Kidney (tissue), 14 donors: ENCODE measurements around the gene TNPO1. TPM values are rescaled to one million over a fixed set of nuclear protein-coding genes. Genes with fewer than 3 reads are reported as not detected.
A peak's percentile ranks its signal among the peaks of the same experiment; 100 is the strongest.

Source experiments
- DNase-seq, 5 donors: peaks; one replicate each; pipeline ENCODE4 v3.0.0-alpha.2; 2013 to 2020
- FAIRE-seq: peaks from 2 replicates; lab custom pipeline; 2012; peaks lifted over from hg19 to GRCh38; lab: Jason Lieb, UNC
- H3K27ac ChIP-seq, 2 donors: one replicate each; pipeline ENCODE4 v1.7.0; 2013; ENCODE audit warnings: low read depth in 2 of 2, low read length in 2 of 2, inconsistent platforms in 1 of 2
- H3K27me3 ChIP-seq: one replicate; pipeline ENCODE4 v1.7.1; 2013; ENCODE audit warnings: low read length, inconsistent platforms; ENCODE audit not compliant: control insufficient read depth, insufficient read depth
- H3K36me3 ChIP-seq, 3 donors: one replicate each; pipeline versions ENCODE4 v1.7.0 to v1.7.1; 2013; ENCODE audit warnings: low read length in 3 of 3, control low read depth in 1 of 3, inconsistent platforms in 1 of 3; ENCODE audit not compliant: insufficient read depth in 3 of 3, control insufficient read depth in 2 of 3
- H3K4me1 ChIP-seq, 3 donors: one replicate each; pipeline versions ENCODE4 v1.7.0 to v1.7.1; 2013; ENCODE audit warnings: low read length in 3 of 3, inconsistent platforms in 1 of 3, low read depth in 1 of 3; ENCODE audit not compliant: control insufficient read depth in 2 of 3, insufficient read depth in 2 of 3
- H3K4me3 ChIP-seq, 3 donors: one replicate each; pipeline versions ENCODE4 v1.7.0 to v1.8.1; 2013; ENCODE audit warnings: low read length in 3 of 3, control low read depth in 1 of 3, inconsistent platforms in 1 of 3
- H3K9ac ChIP-seq, 3 donors: one replicate each; pipeline versions ENCODE4 v1.7.0 to v1.7.1; 2013; ENCODE audit warnings: low read length in 3 of 3, control low read depth in 1 of 3, inconsistent platforms in 1 of 3
- H3K9me3 ChIP-seq, 3 donors: one replicate each; pipeline versions ENCODE4 v1.7.0 to v1.7.1; 2013; ENCODE audit warnings: low read length in 3 of 3, control low read depth in 1 of 3, inconsistent platforms in 1 of 3; ENCODE audit not compliant: control insufficient read depth in 2 of 3, insufficient read depth in 1 of 3
- CTCF ChIP-seq: IDR thresholded peaks from 3 replicates; pipeline ENCODE4 v1.5.1; 2012; ENCODE audit warnings: mild to moderate bottlenecking, moderate library complexity, borderline replicate concordance; ENCODE audit not compliant: insufficient read depth; ENCODE audit errors: extremely low read depth
- intact Hi-C: fragments of 100-400 bp; cut with DNase I; formaldehyde crosslinking; loops from one replicate; pipeline ENCODE4 v1.11.1; 2022
- polyA plus RNA-seq: library from polyadenylated mRNA; stranded (reverse); fragments of 350-450 nt; fragmentation: Illumina TruSeq; extraction: RNeasy Lipid Tissue Mini Kit (QIAGEN cat#74804); gene quantifications from one replicate; pipeline ENCODE4 v1.2.3, GENCODE V29; 2014; ENCODE audit warnings: low read depth, low replicate concordance; ENCODE audit not compliant: insufficient read depth
- total RNA-seq: library from RNA; stranded (reverse); fragmentation: NEBNext Ultra II Directional; extraction: Animal tissue kit (Norgen Biotek cat#: 25700); gene quantifications from one replicate; pipeline ENCODE4 v1.2.1, GENCODE V29; 2021
- donor health status: control.
- donor health status: control.
- donor health status: control.
- donor health status: control.
- donor health status: control.
- donor health status: DM: yes; HTN: yes; CAD: no.
- donor health status: Normal renal cell carcinoma (clear cell type).

Gene TNPO1
- total and polyA plus RNA-seq, 2 donors from 2014 or later, result 15.6 to 86.6 TPM

GRCh38 chr5:72857396-72857795 is 40.9 kb downstream of the TNPO1 start:
- H3K4me3 ChIP-seq, result no peak overlapping the region
- no peak overlapping the region for H3K9ac ChIP-seq
- FAIRE-seq (no peak), DNase-seq (no peak)
- H3K27me3 ChIP-seq, result no peaks in the 10 kb centered on the region
- no peak overlapping the region for H3K27ac ChIP-seq
- H3K4me1 ChIP-seq, result peaks cover 0 to 4% (median 4%) of the 10 kb centered on the region in 3 donors
- peaks cover 6 to 25% (median 7%) of the 10 kb centered on the region in 3 donors for H3K36me3 ChIP-seq
- no peaks in the 10 kb centered on the region for H3K9me3 ChIP-seq
- intact Hi-C loops, result no loop called here
- TF ChIP-seq CTCF, result no peak

- Histone ChIP-seq H3K4me3 (no peak overlapping the region), H3K27me3 (no peaks in the 10 kb centered on the region), H3K4me1 (peaks cover 0 to 4% (median 3%) of the 10 kb centered on the region in 3 donors), H3K9me3 (no peaks in the 10 kb centered on the region), H3K27ac (no peak overlapping the region), H3K36me3 (peaks cover 3 to 29% (median 15%) of the 10 kb centered on the region in 3 donors), H3K9ac (no peak overlapping the region)
- FAIRE-seq (no peak), DNase-seq (no peak)
- intact Hi-C loops, result no loop called here
- TF ChIP-seq CTCF, result no peak
These were observed 42.7 kb downstream of the TNPO1 start for GRCh38 chr5:72859127-72859526.

- intact Hi-C loops, result no loop called here
- Histone ChIP-seq H3K9ac (no peak overlapping the region), H3K9me3 (no peaks in the 10 kb centered on the region), H3K4me3 (no peak overlapping the region), H3K4me1 (peaks cover 0 to 4% (median 3%) of the 10 kb centered on the region in 3 donors), H3K36me3 (peaks cover 3 to 29% (median 15%) of the 10 kb centered on the region in 3 donors), H3K27me3 (no peaks in the 10 kb centered on the region), H3K27ac (no peak overlapping the region)
- FAIRE-seq (no peak), DNase-seq (peak in 1 of 5 donors; percentile 7)
- TF ChIP-seq CTCF, result no peak
These were observed 44.0 kb downstream of the TNPO1 start for GRCh38 chr5:72860499-72860898.
